Erythroblast (primary cell): ENCODE measurements around the gene DYNLT4.
"Not testable (repeated sequence)": the region's sequence is repeated elsewhere in the genome, so short reads cannot be mapped to it uniquely, and the experiment has no call there.

Experiments used
- DNase-seq, 2 experiments: peaks; one replicate each; lab custom pipeline; 2025; lab: John Stamatoyannopoulos, UW
- GATA1 ChIP-seq: IDR thresholded peaks from 2 replicates; pipeline ENCODE4 v1.6.1; 2011; ENCODE audit warnings: low read depth, mild to moderate bottlenecking, control low read depth, low read length, moderate library complexity
- POLR2A ChIP-seq: IDR thresholded peaks from 2 replicates; pipeline ENCODE4 v1.6.1; 2011; ENCODE audit warnings: mild to moderate bottlenecking, low read length

Gene DYNLT4

DNA sequence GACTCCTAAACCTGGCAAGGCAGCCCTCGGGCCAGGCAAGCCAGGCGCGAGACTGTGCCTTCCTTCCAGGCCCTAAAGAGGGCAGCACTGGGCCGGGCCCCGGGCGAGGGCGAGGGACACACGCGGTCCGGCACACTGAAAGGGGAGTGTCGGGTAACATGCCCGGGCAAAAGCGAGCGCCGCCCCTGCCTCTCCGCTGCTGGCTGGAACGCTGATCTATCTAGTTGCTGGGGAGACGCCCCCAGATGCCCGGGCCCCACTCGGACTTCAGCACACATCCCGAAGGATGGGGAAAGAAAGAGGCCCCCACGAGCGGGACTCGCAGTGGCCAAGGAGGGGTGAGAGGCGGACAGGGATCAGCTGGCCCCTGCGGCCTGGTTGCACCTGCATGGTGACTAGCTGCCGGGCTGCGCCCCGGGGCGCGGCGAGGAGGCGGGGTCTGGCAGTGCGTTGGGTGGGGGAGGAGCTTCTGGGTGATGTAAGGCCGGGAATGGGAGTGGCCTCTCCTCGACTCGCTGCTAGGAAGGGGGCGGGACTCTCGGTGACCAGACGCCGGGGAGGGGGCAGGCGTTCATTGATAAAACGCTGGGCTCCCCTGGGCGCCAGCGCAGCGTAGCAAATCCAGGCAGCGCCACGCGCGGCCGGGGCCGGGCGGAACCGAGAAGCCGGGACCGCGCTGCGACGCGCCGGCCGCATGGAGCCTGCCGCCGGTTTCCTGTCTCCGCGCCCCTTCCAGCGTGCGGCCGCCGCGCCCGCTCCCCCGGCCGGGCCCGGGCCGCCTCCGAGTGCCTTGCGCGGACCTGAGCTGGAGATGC is 7.2 kb downstream of the DYNLT4 start, which contains the start of gene PLK3:
TSS of gene PLK3 (plus strand) at position 608 of the 815 bp plus-strand sequence. CDS start at position 695, 87 bp downstream.
- DNase-seq: peak; percentile 98 to 99
- TF ChIP-seq POLR2A (peak; percentile 93), GATA1 (no peak)

DNA sequence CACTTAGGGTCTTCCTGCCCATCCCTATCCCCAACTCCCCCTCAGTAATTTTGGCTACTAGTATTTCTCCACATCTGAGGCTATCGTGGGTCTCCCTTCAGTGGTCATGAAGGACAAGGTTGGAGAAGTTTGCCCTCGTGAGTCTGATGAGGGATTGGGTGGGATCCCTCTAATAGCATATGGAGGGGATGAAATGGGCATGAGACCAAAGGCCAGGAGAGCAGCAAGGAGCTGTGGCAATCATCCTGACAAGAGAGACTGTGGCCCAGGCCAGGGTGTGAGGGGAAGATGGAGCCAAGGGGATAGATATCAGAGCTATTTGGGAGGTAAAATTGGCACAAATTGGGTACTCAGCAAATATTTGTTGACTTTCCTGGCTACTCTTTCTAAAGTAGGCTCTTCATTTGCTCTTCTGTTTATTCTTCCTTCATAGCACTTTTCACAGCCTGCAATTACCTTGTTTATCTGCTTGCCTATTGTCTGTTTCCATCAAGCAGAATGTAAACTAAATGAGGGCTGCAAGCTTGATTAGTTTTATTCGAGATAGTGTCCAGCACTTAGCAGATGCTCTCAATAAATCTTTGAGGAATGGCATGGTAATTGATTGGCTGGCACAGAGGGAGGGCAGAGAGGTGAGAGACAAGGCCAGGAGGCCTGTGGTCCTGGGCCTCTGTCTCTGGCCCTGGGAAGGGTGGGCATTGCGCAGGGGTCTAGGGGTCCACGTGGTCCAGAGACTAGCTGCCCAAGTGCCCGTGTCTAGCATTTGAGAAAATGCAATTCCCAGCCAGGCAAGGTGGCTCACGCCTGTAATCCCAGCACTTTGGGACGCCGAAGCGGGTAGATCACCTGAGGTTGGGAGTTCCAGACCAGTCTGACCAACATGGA is 8.4 kb downstream of the DYNLT4 start:
- no peak for DNase-seq
- TF ChIP-seq GATA1 (no peak), POLR2A (no peak)

DNA sequence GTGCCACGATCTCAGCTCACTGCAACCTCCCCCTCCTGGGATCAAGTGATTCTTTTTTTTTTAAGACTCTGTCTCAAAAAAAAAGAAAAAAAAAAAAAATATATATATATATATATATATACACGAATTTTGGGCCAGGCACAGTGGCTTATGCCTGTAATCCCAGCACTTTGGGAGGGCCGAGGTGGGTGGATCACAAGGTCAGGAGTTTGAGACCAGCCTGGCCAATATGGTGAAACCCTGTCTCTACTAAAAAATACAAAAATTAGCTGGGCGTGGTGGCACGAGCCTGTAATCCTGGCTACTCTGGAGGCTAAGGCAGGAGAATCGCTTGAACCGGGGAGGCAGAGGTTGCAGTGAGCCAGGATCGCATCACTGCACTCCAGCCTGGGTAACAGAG is 9.3 kb downstream of the DYNLT4 start:
- DNase-seq: not testable (repeated sequence)

DNA sequence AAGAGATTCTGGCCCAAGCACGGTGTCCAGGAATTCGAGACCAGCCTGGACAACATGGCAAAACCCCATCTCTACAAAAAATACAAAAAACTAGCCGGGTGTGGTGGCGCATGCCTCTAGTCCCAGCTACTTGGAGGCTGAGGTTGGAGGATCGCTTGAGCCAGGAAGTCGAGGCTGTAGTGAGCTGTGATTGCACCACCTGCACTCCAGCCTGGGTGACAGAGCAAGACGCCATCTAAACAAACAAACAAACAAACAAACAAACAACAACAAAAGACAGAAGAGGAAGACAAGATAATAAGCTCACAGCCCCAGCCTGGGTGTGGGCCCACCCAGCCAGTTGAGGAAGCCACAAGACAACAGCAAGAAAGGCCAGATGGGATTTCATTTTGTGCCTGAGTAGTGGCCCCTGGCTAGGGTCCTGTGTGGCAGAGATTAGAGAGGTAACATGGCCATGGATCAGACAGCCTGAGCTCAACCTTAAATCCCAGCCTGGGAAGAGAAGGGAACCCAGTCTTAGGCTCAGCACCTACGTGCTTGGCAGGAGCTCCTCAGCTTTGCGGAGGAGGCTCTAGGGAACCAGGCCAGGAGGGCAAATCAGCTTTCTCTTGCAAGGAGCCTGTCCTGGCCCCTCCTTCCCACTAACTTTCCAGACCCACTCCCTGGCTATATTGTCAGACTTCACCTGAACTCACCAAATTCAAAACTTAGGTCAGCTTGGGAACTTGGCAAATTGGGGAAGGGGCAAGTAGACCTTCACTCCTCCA is 14.2 kb downstream of the DYNLT4 start:
- DNase-seq: no peak
- TF ChIP-seq POLR2A: no peak
- TF ChIP-seq GATA1: no peak

DNA sequence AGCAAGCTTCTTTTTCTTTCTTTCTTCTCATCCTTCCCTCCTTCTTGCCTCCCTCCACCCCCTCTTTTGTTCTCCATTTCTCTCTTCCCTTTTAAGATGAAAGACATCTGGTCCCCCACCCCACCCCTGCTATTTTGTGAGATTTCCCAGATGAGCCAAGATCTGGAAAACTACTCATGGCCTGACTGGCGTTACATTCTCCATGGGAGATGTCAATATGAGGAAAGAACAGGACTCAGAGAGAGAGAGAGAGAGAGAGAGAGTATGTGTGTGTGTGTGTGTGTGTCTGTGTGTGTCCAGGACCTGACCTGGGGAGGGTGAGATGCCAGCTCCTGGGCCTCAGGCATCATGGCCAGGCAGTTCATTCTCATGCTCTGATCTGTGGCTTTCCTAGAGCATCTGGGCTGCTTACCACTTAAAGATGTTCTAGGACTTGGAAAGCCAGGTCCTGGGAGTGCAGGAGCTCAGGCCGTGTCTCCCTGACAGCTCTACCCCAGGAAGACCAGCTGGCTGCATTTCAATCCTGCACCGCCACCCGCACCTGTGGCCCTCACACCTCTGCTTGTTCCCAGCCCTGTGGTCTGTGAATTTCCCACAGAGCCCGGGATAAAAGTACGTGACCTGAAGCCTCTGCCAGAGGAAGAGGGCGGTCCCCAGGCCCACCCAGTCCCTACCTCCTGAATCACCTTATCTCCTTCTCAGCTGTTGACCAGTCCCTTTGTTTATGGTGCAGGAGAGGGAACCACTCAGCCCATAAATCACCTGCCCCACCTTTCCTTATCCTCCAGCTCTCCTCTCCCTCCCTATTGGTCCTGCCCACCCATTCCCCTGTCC is 16.0 kb downstream of the DYNLT4 start:
- TF ChIP-seq GATA1 (no peak), POLR2A (no peak)

DNA sequence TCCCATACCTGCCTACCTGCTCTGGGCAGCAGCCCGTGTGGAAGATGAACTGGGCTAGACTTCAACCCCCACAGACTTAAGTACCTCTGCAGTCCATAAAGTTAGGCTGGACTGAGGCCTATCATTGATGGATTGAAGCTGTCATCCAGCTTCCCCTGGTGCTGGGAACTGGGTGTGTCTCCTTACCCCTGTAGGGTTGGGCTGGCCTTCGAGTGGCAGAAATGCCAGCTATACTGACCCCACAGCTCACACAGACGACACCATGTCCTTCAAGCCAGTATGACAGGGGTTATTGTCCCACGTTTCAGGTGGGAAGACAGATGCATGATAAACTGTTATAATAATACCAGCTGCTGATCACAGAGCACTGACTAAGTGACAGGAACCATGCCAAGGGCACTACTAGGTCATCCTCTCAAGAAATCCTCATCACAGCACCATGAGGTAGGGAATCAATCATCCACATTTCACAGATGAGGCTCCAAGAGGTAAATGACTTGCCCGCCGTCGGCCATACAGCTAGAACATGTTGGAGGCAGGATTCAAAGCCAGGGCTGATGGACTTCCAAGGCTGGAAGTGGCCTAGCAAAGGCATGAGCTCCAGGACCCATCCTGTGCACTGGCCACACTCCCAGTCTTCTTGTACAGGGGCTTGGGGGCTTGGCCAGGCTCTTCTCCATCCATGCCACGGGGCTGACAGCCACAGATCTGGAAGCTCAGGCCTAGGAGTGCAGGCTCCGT is 18.9 kb downstream of the DYNLT4 start, which contains the start of gene BEST4:
TSS of gene BEST4 (minus strand) at position 51 of the 741 bp plus-strand sequence. CDS start 465 bp downstream, outside the sequence.
- TF ChIP-seq POLR2A: no peak
- TF ChIP-seq GATA1: no peak
- DNase-seq: no peak

More for the DNA sequence above, 16.0 kb downstream of the DYNLT4 start:
- no peak for DNase-seq

DNA sequence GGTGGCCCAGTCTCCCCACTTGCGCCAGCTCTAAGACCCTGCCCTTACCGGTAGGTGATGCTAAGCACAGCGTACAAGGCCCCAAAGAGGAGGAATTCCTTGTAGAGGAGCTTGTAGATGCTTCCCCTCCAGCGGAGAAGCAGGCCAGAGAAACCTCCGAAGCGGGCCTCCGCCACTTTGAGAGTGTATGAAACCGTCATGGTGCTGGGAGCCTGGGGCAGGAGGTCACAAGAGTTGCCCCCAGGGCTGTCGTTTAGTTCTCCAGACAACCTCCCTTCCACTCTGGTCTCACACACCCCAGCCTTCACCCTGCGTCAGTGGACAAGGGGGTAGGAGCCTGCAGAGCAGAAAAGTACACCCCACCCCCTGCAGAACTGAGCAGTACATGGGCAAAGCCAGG is 19.6 kb downstream of the DYNLT4 start:
- no peak for DNase-seq

DNA sequence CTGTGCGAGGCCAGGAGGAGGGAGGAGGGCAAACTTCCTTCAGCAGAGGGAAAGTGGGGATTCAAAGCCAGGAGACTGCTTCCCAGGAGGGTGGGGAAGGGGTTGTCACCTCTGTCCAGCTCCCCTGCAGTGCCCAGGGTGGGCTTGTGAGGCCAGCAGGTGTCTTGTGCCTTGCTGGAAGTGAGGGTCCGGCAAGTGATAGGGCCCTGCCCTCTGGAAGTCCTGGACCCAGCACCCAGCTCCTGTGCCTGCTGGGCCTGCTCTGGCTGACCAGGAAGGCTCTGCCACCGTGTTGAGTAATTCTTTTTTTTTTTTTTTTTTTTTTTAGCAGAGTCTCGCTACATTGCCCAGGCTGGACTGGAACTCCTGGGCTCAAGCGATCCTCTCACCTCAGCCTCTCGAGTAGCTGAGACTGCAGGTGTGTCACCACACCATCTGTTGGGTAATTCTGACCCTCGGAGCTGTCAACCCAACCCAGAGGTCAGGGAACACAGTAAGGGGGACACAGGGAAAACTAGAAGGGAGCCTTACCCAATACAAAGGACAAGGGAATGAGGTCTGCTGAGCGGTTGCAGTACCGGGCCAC is 20.2 kb downstream of the DYNLT4 start:
- DNase-seq: no peak

More for the DNA sequence above, 19.6 kb downstream of the DYNLT4 start:
- TF ChIP-seq POLR2A: no peak
- TF ChIP-seq GATA1: no peak

DNA sequence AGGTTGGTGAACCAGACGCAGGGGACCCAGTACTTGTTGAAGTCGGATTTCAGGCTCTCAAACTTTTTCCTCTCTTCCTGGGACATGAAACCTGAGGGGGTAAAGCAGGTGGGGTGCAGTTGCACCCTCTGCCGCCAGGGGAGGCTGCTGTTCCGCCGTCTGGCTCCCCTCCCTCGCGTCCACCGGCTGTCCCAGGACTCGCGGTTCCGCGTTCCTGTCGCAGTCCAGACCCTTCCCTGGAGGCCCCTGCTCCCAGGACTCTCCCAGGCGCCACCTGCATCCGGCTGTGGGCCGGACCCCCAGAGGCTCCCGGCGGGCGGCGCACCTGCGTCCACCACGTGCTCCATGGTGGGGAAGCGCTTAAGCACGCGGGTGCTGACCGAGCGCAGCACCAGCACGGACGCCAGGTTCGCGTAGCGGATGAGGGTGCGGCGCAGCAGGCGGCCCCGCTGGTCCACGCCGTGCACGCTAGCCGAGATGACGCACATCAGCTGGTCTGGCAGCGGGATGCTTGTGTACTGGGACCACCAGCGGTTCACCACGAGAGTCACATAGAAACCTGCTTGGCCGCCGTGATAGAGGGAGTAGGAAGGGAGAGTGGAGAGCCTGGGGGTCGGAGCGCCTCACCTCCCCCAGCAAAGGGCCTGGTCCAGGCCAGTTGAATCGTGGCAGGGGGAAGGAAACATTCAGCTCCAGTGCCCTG is 20.9 kb downstream of the DYNLT4 start:
- peak; percentile 79 to 87 for DNase-seq
- TF ChIP-seq POLR2A (no peak), GATA1 (no peak)

More for the DNA sequence above, 20.2 kb downstream of the DYNLT4 start:
- TF ChIP-seq POLR2A: no peak
- no peak for TF ChIP-seq GATA1

DNA sequence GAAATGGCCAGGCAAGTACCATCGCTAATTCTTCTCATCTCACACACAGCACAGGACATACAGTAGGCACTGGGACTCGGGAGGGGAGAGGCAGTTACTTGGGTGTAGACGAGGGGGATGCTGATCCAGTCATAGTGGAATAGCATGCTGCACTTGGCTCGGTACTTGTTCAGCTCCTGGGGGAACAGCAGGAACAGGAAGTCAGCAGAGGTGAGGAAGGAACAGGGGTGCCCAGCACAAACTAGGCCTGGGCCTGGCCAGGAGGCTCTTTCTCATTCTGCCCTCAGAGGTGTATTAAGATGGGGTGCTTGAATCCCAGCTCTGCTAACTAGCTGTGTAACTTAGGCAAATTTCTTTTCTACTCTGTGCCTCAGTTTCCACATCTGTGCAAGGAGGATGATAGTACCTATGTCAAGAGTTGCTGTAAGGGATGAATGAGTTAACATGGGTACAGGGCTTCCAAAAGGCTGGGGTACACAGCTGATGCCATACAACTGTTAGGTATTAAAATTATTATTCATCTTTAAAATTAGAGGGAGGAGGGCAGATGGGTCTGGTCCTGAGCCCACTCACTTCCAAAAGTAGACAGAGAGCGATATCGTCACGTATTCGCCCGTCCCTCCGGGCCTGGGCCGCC is 21.5 kb downstream of the DYNLT4 start:
- no peak for DNase-seq
- TF ChIP-seq GATA1: no peak
- no peak for TF ChIP-seq POLR2A

DNA sequence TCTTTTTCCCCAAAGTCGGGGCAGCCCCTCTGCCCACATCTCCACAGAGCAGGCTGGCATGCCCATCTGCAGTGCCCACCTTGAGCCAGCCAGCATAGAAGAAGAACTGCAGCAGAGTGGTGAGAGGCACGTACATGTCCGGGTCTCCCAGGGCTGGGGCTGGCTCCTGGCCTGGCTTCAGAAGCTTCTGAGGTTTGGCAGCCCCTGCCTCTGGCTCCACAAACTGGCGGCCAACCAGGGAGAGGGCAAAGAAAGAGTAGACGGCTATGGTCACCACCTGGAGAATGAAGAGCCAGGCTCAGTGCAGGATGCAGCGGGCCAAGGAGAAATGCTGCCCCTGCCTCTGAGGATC is 22.1 kb downstream of the DYNLT4 start:
- no peak for DNase-seq
- TF ChIP-seq POLR2A (no peak), GATA1 (no peak)
